GM12892 (cell line): ENCODE measurements around the gene ASB10.

Source experiments
- POLR2A ChIP-seq: IDR thresholded peaks from 2 replicates; pipeline ENCODE4 v1.6.1; 2011; ENCODE audit warnings: low read depth, low read length, control low read depth
- POLR2AphosphoS5 ChIP-seq: IDR thresholded peaks from 2 replicates; pipeline ENCODE4 v1.6.1; 2011; ENCODE audit warnings: low read depth, low read length, control low read depth
- TAF1 ChIP-seq: IDR thresholded peaks from 2 replicates; pipeline ENCODE4 v1.6.1; 2011; ENCODE audit warnings: low read depth, mild to moderate bottlenecking, control low read depth, low read length, borderline replicate concordance

DNA sequence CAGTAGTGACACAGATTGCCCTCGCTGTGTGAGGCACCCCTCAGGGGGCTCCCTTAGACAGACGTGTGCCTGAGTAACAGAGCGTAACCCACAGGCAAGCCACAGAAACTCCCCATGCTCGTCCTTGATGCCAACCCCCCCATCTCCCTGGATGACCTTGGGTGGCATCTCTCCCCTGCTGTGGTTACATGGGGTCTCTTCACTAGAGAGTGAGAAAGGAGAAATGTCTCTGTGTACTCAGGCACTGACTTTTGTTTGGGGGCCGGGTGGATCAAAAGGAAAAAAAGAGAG lies 1.1 kb upstream of the ASB10 start:
- no peak for TF ChIP-seq POLR2A
- no peak for TF ChIP-seq POLR2AphosphoS5
- no peak for TF ChIP-seq TAF1
